Esophagus muscularis mucosa (tissue), 4 donors: Measurements from ENCODE around the gene EFNB3. TPM values are rescaled to one million over a fixed set of nuclear protein-coding genes. Genes with fewer than 3 reads are reported as not detected.

ENCODE experiments used
- DNase-seq: peaks from one replicate; pipeline ENCODE4 v3.0.0-alpha.2; 2017; ENCODE audit errors: extremely low spot score
- H3K27ac ChIP-seq, 4 donors: fragments of 200-600 bp; sonication (generic); replicated peaks in 1 of 4; 1 replicate in 3 of 4; 2 replicates in 1 of 4; pipeline ENCODE4 v1.5.1; 2016 to 2019; ENCODE audit warnings: mild to moderate bottlenecking in 1 of 4
- H3K27me3 ChIP-seq, 4 donors: fragments of 200-600 bp; sonication (generic); one replicate each; pipeline versions ENCODE4 v1.5.1 to v1.6.0; 2016 to 2019
- H3K36me3 ChIP-seq, 4 donors: fragments of 200-600 bp; sonication (generic); one replicate each; pipeline ENCODE4 v1.5.1; 2016 to 2019
- H3K4me1 ChIP-seq, 4 donors: fragments of 200-600 bp; sonication (generic); one replicate each; pipeline ENCODE4 v1.5.1; 2016 to 2019
- H3K4me3 ChIP-seq, 4 donors: fragments of 200-600 bp; sonication (generic); 1 replicate in 2 of 4; 2 replicates in 2 of 4; pipeline ENCODE4 v1.5.1; 2016 to 2019; ENCODE audit warnings: mild to moderate bottlenecking in 4 of 4, moderate library complexity in 1 of 4
- H3K9me3 ChIP-seq, 4 donors: fragments of 200-600 bp; sonication (generic); 1 replicate in 3 of 4; 2 replicates in 1 of 4; pipeline ENCODE4 v1.5.1; 2016 to 2019
- EP300 ChIP-seq: sonication (generic); formaldehyde crosslinking; IDR thresholded peaks from one replicate; pipeline ENCODE4 v1.6.1; 2017; ENCODE audit warnings: antibody characterized with exemption
- POLR2A ChIP-seq: fragments of 450-650 bp; IDR thresholded peaks from one replicate; pipeline ENCODE4 v1.6.1; 2017; ENCODE audit warnings: antibody characterized with exemption, moderate library complexity, mild to moderate bottlenecking, low read depth
- POLR2AphosphoS5 ChIP-seq, 2 donors: sonication (generic); formaldehyde crosslinking; IDR thresholded peaks; one replicate each; pipeline ENCODE4 v1.6.1; 2017; ENCODE audit warnings: antibody characterized with exemption in 2 of 2
- WGBS: methylation state at CpG from one replicate; pipeline ENCODE4 v1.1.5; 2018; 5-methylcytosine and 5-hydroxymethylcytosine counted together
- intact Hi-C: fragments of 100-400 bp; cut with DNase I; formaldehyde crosslinking; loops from one replicate; pipeline ENCODE4 v1.15.1; 2023
- total RNA-seq, 4 donors: library from RNA; depleted of rRNA; stranded (reverse); fragments of >200 nt; gene quantifications; one replicate each; pipeline versions ENCODE4 v1.1.0 to v1.2.1, GENCODE V29; 2016
- TF ChIP-seq, protein P1 (sequence below), 3 experiments: fragments of 200-600 bp in 2 of 3; fragments of 450-650 bp in 1 of 3; sonication (generic) in 2 of 3; IDR thresholded peaks; one replicate each; pipeline ENCODE4 v1.5.1; 2017 to 2019; ENCODE audit warnings: antibody characterized with exemption in 3 of 3, mild to moderate bottlenecking in 2 of 3, moderate library complexity in 1 of 3

Gene EFNB3
- total RNA-seq, 4 donors from 2014 or later: 0.17 to 0.42 (median 0.33) TPM

DNA sequence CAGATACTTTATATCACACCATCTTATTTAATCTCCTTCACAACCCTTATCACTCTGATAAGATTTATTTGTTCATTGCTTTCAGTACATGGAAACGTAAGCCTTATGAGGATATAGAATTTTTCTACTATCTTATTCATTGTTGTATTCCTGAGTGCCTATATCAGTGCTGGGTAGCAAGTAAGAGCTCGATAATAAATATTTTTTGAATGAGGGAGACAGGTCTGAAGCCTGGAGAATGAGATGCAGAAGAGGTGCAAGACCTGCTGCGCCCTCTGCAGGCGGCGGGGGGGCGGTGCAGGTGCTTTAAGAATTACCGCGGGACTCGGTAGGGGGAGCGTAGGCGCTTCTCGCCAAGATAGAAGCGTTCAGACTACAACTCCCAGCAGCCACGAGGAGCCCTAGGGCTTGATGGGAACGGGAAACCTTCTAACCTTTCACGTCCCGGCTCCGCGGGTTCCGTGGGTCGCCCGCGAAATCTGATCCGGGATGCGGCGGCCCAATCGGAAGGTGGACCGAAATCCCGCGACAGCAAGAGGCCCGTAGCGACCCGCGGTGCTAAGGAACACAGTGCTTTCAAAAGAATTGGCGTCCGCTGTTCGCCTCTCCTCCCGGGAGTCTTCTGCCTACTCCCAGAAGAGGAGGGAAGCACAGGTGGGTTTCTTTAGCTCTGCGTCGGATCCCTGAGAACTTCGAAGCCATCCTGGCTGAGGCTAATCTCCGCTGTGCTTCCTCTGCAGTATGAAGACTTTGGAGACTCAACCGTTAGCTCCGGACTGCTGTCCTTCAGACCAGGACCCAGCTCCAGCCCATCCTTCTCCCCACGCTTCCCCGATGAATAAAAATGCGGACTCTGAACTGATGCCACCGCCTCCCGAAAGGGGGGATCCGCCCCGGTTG lies 16.8 kb upstream of the EFNB3 start, which contains the start of gene WRAP53:
WRAP53 (plus strand) TSS at position 570 of the 900 bp plus-strand sequence; CDS start at position 742, 172 bp downstream.
- H3K9me3 ChIP-seq: no peaks in the 10 kb centered on the region
- H3K4me1 ChIP-seq: peaks cover 22 to 40% (median 37%) of the 10 kb centered on the region in 4 donors
- no peaks in the 10 kb centered on the region for H3K27me3 ChIP-seq
- peak within 1 kb of the TSS; percentile 90 to 96 (median 92) for H3K27ac ChIP-seq
- peak within 1 kb of the TSS; percentile 68 to 87 (median 81) for H3K4me3 ChIP-seq
- peak; percentile 99 for DNase-seq
- WGBS: under 1% methylated on average over 35 of the region's 51 CpGs
- intact Hi-C loops: loop anchor here (2.0 kb wide), 1 partner anchor 55 kb away; no protein-coding TSS in a partner anchor
- TF ChIP-seq, protein P1, sequence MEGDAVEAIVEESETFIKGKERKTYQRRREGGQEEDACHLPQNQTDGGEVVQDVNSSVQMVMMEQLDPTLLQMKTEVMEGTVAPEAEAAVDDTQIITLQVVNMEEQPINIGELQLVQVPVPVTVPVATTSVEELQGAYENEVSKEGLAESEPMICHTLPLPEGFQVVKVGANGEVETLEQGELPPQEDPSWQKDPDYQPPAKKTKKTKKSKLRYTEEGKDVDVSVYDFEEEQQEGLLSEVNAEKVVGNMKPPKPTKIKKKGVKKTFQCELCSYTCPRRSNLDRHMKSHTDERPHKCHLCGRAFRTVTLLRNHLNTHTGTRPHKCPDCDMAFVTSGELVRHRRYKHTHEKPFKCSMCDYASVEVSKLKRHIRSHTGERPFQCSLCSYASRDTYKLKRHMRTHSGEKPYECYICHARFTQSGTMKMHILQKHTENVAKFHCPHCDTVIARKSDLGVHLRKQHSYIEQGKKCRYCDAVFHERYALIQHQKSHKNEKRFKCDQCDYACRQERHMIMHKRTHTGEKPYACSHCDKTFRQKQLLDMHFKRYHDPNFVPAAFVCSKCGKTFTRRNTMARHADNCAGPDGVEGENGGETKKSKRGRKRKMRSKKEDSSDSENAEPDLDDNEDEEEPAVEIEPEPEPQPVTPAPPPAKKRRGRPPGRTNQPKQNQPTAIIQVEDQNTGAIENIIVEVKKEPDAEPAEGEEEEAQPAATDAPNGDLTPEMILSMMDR (IDR thresholded peaks at IDR 0.05): peak; percentile 97 to 100 (median 99)
- no peak for TF ChIP-seq POLR2A
- TF ChIP-seq POLR2AphosphoS5 (IDR thresholded peaks at IDR 0.05): peak; percentile 62 to 96
- H3K36me3 ChIP-seq: peaks cover 0 to 20% (median 9%) of the 10 kb centered on the region in 4 donors

DNA sequence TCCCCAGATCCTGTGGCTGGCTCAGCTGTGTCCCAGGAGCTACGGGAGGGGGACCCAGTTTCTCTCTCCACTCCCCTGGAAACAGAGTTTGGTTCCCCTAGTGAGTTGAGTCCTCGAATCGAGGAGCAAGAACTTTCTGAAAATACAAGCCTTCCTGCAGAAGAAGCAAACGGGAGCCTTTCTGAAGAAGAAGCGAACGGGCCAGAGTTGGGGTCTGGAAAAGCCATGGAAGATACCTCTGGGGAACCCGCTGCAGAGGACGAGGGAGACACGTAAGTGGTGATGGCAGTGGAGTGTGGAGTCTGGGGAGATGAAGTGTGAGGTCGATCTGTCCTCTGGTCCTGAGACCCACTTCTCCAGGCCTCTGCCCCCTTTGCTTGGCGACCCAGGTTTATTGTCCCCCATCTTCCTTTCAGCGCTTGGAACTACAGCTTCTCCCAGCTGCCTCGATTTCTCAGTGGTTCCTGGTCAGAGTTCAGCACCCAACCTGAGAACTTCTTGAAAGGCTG lies 16.1 kb upstream of the EFNB3 start:
- peaks cover 22 to 36% (median 35%) of the 10 kb centered on the region in 4 donors for H3K4me1 ChIP-seq
- peak overlapping the region; percentile 80 to 95 (median 90) for H3K27ac ChIP-seq
- peaks cover 0 to 27% (median 10%) of the 10 kb centered on the region in 4 donors for H3K36me3 ChIP-seq
- H3K27me3 ChIP-seq: no peaks in the 10 kb centered on the region
- intact Hi-C loops: no loop called here
- no peaks in the 10 kb centered on the region for H3K9me3 ChIP-seq
- H3K4me3 ChIP-seq: peak overlapping the region; percentile 68 to 87 (median 81)
- WGBS: 16% methylated on average over 12 of the region's 13 CpGs
- no peak for DNase-seq
- TF ChIP-seq POLR2AphosphoS5 (IDR thresholded peaks at IDR 0.05) (no peak), POLR2A (no peak), EP300 (no peak)
- TF ChIP-seq, protein P1 (IDR thresholded peaks at IDR 0.05): no peak

DNA sequence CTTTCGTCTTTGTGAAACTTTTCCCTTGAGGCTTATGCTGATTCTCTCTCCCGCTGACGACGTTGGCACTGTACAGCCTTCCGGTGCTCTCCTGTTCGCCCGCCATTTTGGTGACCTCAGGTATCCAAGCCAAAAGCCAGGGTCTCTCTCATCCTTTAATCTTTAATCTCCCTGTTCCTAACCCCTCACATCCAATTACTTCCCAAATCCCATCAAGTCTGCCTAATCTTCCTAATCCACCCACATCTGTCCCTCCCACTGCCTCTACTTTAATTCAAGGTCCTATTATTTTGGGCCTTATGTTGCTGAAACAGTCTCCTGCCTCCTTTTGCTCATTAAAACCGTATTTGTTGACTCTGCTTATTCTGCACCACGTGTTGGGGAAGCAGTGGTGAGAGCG lies 9.4 kb upstream of the EFNB3 start:
- TF ChIP-seq POLR2A (no peak), POLR2AphosphoS5 (IDR thresholded peaks at IDR 0.05) (no peak), EP300 (no peak)
- TF ChIP-seq, protein P1 (IDR thresholded peaks at IDR 0.05): no peak
- Histone ChIP-seq H3K9me3 (no peaks in the 10 kb centered on the region), H3K4me1 (no peaks in the 10 kb centered on the region), H3K27me3 (peaks cover 0 to 3% (median 0%) of the 10 kb centered on the region in 4 donors), H3K27ac (no peak overlapping the region), H3K4me3 (no peak overlapping the region), H3K36me3 (peaks cover 4 to 52% (median 18%) of the 10 kb centered on the region in 4 donors)
- intact Hi-C loops: no loop called here
- WGBS: 94% methylated on average over 10 of the region's 10 CpGs
- no peak for DNase-seq

GRCh38 chr17:7697828-7698588 lies 7.0 kb upstream of the EFNB3 start:
- Histone ChIP-seq H3K27ac (no peak overlapping the region), H3K9me3 (no peaks in the 10 kb centered on the region), H3K27me3 (peaks cover 0 to 27% (median 0%) of the 10 kb centered on the region in 4 donors), H3K4me3 (no peak overlapping the region), H3K36me3 (peaks cover 27 to 57% (median 35%) of the 10 kb centered on the region in 4 donors), H3K4me1 (no peaks in the 10 kb centered on the region)
- intact Hi-C loops: no loop called here
- DNase-seq: no peak
- TF ChIP-seq, protein P1 (IDR thresholded peaks at IDR 0.05): no peak
- no peak for TF ChIP-seq EP300
- 98% methylated on average over 4 of the region's 4 CpGs for WGBS
